Right atrium auricular region (tissue), 2 donors: ENCODE data around the gene TRAPPC2L. TPM values are rescaled to one million over a fixed set of nuclear protein-coding genes. Genes with fewer than 3 reads are reported as not detected.

Experiments used
- DNase-seq: peaks from one replicate; pipeline ENCODE4 v3.0.0-alpha.2; 2019; ENCODE audit warnings: low spot score
- H3K27ac ChIP-seq, 2 donors: fragments of 200-600 bp; sonication (generic); 1 replicate in 1 of 2; 2 replicates in 1 of 2; pipeline ENCODE4 v1.5.1; 2016 to 2019
- H3K27me3 ChIP-seq, 2 donors: fragments of 200-600 bp; sonication (generic); one replicate each; pipeline versions ENCODE4 v1.5.1 to v1.6.0; 2017 to 2019
- H3K36me3 ChIP-seq: fragments of 200-600 bp; sonication (generic); one replicate; pipeline ENCODE4 v1.5.1; 2016
- H3K4me1 ChIP-seq, 2 donors: fragments of 200-600 bp; sonication (generic); one replicate each; pipeline versions ENCODE4 v1.5.1 to v1.6.0; 2017 to 2019
- H3K4me3 ChIP-seq, 2 donors: fragments of 200-600 bp; sonication (generic); 1 replicate in 1 of 2; 2 replicates in 1 of 2; pipeline ENCODE4 v1.5.1; 2017 to 2019; ENCODE audit warnings: mild to moderate bottlenecking in 1 of 2, moderate library complexity in 1 of 2
- H3K9me3 ChIP-seq, 2 donors: fragments of 200-600 bp; sonication (generic); one replicate each; pipeline ENCODE4 v1.5.1; 2019
- total RNA-seq, 2 donors: library from RNA; depleted of rRNA; stranded (reverse); fragments of >200 nt; gene quantifications; one replicate each; pipeline ENCODE4 v1.1.0, GENCODE V29; 2016
- TF ChIP-seq, protein P1 (sequence below), 2 donors: fragments of 200-600 bp; sonication (generic); IDR thresholded peaks; one replicate each; pipeline ENCODE4 v1.5.1; 2019; ENCODE audit warnings: antibody characterized with exemption in 2 of 2

TRAPPC2L gene
- total RNA-seq, 2 donors from 2014 or later, result 30.7 to 33.0 TPM

DNA sequence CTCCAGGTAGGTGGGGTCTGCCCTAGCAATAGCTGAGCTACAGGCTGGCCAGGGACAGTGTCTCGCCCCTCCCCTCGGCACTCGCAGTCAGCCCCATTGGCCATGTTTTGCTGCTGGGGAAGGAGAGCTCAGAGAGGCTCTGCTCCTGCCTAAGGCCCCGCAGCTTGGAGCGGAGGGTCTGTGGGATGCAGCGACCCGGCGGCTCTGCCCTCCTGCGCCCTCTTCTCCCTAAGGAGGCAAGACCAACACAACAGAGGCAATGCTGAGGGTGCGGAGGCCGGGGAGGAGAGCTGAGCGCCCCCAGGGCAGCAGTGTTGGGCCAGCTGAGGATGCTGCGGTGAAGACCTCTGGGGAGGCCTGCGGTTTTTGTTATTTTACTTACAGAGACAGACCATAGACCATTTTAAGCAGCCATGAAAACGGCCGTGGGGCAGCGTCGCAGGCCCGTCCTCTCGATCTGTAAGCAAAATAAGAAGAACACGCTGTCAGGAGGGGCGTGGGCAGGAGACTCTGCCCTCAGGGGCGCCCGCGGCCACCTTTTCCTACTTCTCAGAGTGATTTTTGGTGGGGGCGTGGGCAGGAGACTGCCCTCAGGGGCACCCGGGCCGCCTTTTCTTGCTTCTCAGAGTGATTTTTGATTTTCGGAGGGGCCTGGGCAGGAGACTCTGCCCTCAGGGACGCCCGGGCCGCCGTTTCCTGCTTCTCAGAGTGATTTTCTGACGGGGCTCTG, 40.9 kb downstream of the TRAPPC2L start:
- Histone ChIP-seq H3K9me3 (no peaks in the 10 kb centered on the region), H3K4me3 (no peak overlapping the region), H3K4me1 (no peaks in the 10 kb centered on the region), H3K36me3 (peaks cover 5% of the 10 kb centered on the region), H3K27me3 (no peaks in the 10 kb centered on the region), H3K27ac (no peak overlapping the region)
- no peak for DNase-seq
- TF ChIP-seq, protein P1, sequence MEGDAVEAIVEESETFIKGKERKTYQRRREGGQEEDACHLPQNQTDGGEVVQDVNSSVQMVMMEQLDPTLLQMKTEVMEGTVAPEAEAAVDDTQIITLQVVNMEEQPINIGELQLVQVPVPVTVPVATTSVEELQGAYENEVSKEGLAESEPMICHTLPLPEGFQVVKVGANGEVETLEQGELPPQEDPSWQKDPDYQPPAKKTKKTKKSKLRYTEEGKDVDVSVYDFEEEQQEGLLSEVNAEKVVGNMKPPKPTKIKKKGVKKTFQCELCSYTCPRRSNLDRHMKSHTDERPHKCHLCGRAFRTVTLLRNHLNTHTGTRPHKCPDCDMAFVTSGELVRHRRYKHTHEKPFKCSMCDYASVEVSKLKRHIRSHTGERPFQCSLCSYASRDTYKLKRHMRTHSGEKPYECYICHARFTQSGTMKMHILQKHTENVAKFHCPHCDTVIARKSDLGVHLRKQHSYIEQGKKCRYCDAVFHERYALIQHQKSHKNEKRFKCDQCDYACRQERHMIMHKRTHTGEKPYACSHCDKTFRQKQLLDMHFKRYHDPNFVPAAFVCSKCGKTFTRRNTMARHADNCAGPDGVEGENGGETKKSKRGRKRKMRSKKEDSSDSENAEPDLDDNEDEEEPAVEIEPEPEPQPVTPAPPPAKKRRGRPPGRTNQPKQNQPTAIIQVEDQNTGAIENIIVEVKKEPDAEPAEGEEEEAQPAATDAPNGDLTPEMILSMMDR (IDR thresholded peaks at IDR 0.05), result no peak

DNA sequence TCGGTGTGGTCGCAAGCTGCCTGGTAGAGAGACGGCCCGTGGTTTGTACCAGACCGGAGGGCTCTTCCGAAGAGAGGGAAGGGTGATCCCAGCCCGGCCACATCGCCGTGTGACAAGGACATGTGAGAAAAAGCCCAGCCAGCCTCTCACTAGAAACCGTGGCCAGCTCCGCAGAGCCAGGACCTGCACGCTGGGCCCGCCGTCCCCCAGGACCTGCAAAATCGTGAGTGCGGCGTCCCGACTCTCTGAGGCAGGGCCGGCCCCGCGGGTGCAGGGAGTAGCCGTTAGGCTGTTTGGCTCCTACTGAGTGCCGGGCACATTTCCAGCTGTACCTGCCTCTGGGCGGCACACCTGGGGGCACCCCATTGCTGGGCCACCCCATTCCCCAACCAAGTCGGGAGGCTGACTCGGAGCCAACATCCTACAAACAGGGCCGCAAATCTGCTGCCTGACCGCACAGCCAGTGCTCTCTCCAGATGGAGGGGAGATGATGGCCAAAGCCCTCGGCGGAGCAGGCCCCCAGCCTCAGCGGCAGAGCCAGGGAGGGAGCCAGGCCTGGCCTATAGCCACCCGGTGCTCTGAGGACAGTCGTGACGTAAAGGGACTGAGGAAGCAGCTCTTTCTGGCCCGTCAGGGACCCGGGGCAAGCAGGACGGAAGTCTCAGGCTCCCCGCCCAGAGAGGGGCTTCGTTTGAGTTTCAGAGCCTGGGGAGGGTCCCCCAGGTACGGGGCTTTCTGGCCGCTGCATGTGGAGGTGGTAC, 43.2 kb downstream of the TRAPPC2L start:
- DNase-seq, result no peak
- H3K9me3 ChIP-seq, result no peaks in the 10 kb centered on the region
- H3K4me3 ChIP-seq, result no peak overlapping the region
- TF ChIP-seq, protein P1 (IDR thresholded peaks at IDR 0.05), result no peak
- peaks cover 0 to 2% of the 10 kb centered on the region in 2 donors for H3K4me1 ChIP-seq
- peaks cover 5% of the 10 kb centered on the region for H3K36me3 ChIP-seq
- H3K27ac ChIP-seq, result no peak overlapping the region
- no peaks in the 10 kb centered on the region for H3K27me3 ChIP-seq

DNA sequence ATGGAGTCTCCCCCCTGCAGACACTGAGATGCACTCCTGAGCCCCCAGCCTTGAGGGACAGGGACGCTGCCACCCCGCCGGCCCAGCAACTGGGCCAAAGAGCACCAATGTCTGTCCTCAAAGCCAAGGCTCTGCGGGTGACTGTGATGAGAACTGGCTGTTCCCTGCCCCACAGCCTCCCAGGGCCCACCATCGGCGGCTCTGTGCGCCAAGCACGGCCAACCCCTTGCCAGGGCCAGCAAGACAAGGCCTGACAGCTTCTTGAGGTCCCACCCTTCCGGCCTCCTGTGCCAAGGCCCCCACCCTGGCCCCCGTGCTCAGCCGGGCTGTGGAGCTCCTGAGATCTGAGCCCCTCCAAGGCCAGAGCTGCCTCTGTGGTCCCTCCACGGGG, 43.7 kb downstream of the TRAPPC2L start:
- H3K27ac ChIP-seq, result no peak overlapping the region
- DNase-seq, result no peak
- no peak overlapping the region for H3K4me3 ChIP-seq
- peaks cover 5% of the 10 kb centered on the region for H3K36me3 ChIP-seq
- TF ChIP-seq, protein P1 (IDR thresholded peaks at IDR 0.05), result no peak
- peaks cover 0 to 6% of the 10 kb centered on the region in 2 donors for H3K4me1 ChIP-seq
- H3K9me3 ChIP-seq, result no peaks in the 10 kb centered on the region
- no peaks in the 10 kb centered on the region for H3K27me3 ChIP-seq

DNA sequence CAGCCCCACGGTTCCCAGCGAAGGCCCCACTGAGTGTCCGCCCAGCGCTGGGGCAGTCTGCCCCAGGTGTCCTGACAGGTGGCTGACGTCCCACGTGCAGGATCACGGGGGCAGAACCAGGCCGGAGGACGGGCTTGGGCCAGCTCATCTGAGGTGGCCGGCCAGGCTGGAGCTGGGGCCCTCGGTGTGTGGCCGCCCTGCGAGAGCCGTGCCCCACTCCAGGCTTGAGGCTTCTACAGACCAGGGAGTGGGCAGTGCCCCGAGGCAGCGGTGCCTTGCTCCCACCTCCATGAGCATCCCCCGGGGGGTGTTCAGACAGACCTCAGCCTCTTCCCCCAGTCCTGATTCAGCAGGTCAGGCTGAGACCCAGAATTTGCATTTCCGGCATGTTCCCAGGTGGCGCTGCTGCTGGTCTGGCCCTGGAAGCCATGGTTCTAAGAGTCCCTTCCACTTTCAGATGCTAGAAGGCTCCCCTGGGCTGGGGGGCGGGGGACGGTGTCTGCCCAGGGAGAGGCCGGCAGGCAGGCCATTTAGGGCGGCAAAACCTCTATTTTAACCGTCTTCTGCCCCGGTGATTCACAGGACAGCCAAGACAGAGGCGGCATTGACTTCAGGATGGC, 44.9 kb downstream of the TRAPPC2L start:
- H3K9me3 ChIP-seq, result no peaks in the 10 kb centered on the region
- H3K4me3 ChIP-seq, result no peak overlapping the region
- TF ChIP-seq, protein P1 (IDR thresholded peaks at IDR 0.05), result no peak
- H3K36me3 ChIP-seq, result peaks cover 1% of the 10 kb centered on the region
- no peak for DNase-seq
- no peaks in the 10 kb centered on the region for H3K27me3 ChIP-seq
- peaks cover 0 to 14% of the 10 kb centered on the region in 2 donors for H3K4me1 ChIP-seq
- no peak overlapping the region for H3K27ac ChIP-seq

DNA sequence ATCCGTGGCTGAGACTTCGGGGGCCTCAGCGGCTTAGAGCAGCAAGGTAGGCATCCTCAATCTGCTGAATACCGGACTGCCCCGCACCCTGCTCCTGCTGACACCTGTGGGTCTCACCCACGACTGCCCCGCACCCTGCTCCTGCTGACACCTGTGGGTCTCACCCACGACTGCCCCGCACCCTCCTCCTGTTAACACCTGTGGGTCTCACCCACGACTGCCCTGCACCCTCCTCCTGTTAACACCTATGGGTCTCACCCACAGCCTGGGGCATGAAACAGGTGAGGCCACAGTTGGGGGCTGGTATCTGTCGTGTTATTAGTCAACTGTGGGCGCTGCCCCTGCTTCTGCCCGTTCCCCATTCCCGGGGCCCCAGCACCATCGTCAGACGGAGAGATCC, 45.8 kb downstream of the TRAPPC2L start:
- H3K27ac ChIP-seq, result no peak overlapping the region
- DNase-seq, result no peak
- H3K9me3 ChIP-seq, result no peaks in the 10 kb centered on the region
- TF ChIP-seq, protein P1 (IDR thresholded peaks at IDR 0.05), result no peak
- peaks cover 0 to 14% of the 10 kb centered on the region in 2 donors for H3K4me1 ChIP-seq
- no peaks in the 10 kb centered on the region for H3K36me3 ChIP-seq
- H3K27me3 ChIP-seq, result no peaks in the 10 kb centered on the region
- H3K4me3 ChIP-seq, result no peak overlapping the region
